Ascending aorta (tissue), 2 donors: ENCODE measurements around the gene PTPRN2. TPM values are rescaled to one million over a fixed set of nuclear protein-coding genes. Genes with fewer than 3 reads are reported as not detected.

ENCODE experiments used
- DNase-seq, 2 donors: peaks; one replicate each; pipeline ENCODE4 v3.0.0-alpha.2; 2019; ENCODE audit warnings: low spot score in 2 of 2
- H3K27ac ChIP-seq, 2 donors: fragments of 200-600 bp; sonication (generic); one replicate each; pipeline ENCODE4 v1.5.1; 2016 to 2017; ENCODE audit warnings: mild to moderate bottlenecking in 1 of 2
- H3K27me3 ChIP-seq: fragments of 200-600 bp; sonication (generic); one replicate; pipeline ENCODE4 v1.5.1; 2017
- H3K36me3 ChIP-seq, 2 donors: fragments of 200-600 bp; sonication (generic); one replicate each; pipeline ENCODE4 v1.5.1; 2016
- H3K4me1 ChIP-seq, 2 donors: fragments of 200-600 bp; sonication (generic); one replicate each; pipeline ENCODE4 v1.5.1; 2016 to 2017; ENCODE audit warnings: mild to moderate bottlenecking in 1 of 2
- H3K4me3 ChIP-seq, 2 donors: fragments of 200-600 bp; sonication (generic); one replicate each; pipeline ENCODE4 v1.5.1; 2016 to 2017; ENCODE audit warnings: mild to moderate bottlenecking in 1 of 2
- H3K9me3 ChIP-seq, 2 donors: fragments of 200-600 bp; sonication (generic); one replicate each; pipeline ENCODE4 v1.5.1; 2016
- intact Hi-C: fragments of 100-400 bp; cut with DNase I; formaldehyde crosslinking; loops from one replicate; pipeline ENCODE4 v1.15.1; 2023
- total RNA-seq: library from RNA; depleted of rRNA; stranded (reverse); fragments of >200 nt; gene quantifications from one replicate; pipeline ENCODE4 v1.1.0, GENCODE V29; 2016
- TF ChIP-seq, protein P1 (sequence below), 3 experiments: fragments of 200-600 bp in 2 of 3; fragments of 450-650 bp in 1 of 3; sonication (generic) in 2 of 3; IDR thresholded peaks; one replicate each; pipeline ENCODE4 v1.5.1; 2016 to 2019; ENCODE audit warnings: antibody characterized with exemption in 3 of 3, mild to moderate bottlenecking in 1 of 3, moderate library complexity in 1 of 3

The PTPRN2 gene
- total RNA-seq, 1 donor from 2014 or later = 7.3 TPM

DNA sequence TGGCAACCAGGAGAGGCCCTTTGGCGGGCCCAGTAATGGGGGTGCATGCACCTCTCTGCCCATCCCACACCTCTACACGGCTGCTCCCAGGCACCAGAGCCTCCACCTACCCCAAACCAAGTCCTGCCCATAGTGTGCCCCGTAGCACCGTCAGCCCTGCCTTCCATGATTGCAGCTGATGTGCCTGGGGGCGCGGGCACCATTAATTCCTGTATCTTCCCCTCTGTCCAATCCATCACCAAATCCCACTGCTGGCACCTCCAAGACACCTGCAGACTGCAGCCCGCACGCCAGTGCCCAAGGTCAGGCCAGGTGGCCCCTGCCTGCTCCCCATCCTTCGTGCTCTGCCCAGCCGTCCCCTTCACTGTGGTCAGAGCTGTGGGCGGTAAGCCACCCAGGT, 533.0 kb downstream of the PTPRN2 start:
- Histone ChIP-seq H3K4me1 (no peaks in the 10 kb centered on the region), H3K9me3 (no peaks in the 10 kb centered on the region), H3K36me3 (no peaks in the 10 kb centered on the region), H3K27ac (no peak overlapping the region), H3K27me3 (no peaks in the 10 kb centered on the region), H3K4me3 (no peak overlapping the region)
- TF ChIP-seq, protein P1, sequence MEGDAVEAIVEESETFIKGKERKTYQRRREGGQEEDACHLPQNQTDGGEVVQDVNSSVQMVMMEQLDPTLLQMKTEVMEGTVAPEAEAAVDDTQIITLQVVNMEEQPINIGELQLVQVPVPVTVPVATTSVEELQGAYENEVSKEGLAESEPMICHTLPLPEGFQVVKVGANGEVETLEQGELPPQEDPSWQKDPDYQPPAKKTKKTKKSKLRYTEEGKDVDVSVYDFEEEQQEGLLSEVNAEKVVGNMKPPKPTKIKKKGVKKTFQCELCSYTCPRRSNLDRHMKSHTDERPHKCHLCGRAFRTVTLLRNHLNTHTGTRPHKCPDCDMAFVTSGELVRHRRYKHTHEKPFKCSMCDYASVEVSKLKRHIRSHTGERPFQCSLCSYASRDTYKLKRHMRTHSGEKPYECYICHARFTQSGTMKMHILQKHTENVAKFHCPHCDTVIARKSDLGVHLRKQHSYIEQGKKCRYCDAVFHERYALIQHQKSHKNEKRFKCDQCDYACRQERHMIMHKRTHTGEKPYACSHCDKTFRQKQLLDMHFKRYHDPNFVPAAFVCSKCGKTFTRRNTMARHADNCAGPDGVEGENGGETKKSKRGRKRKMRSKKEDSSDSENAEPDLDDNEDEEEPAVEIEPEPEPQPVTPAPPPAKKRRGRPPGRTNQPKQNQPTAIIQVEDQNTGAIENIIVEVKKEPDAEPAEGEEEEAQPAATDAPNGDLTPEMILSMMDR (IDR thresholded peaks at IDR 0.05) = no peak
- intact Hi-C loops = no loop called here
- DNase-seq = no peak

DNA sequence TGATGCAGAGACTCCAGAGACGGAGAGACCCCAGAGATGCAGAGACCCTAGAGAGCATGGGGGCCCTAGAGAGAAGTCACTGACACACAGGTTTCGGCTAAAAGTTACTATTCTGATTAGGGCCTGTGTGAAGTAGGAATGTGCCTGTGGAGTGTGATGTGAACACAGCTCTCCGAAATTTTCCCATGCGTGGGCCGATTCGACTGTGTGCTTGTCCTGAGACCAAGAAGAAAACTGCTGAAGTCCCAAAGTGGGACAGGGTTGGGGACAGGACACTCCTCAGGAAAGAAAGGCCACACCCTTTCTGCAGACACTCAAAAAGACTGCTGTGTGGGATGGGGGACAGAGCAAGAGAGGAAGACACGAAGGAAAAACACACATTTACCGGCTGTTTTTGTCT, 533.5 kb downstream of the PTPRN2 start:
- Histone ChIP-seq H3K4me1 (no peaks in the 10 kb centered on the region), H3K9me3 (no peaks in the 10 kb centered on the region), H3K27ac (no peak overlapping the region), H3K36me3 (no peaks in the 10 kb centered on the region), H3K27me3 (no peaks in the 10 kb centered on the region), H3K4me3 (no peak overlapping the region)
- intact Hi-C loops = no loop called here
- no peak for DNase-seq
- TF ChIP-seq, protein P1 (IDR thresholded peaks at IDR 0.05) = no peak

- DNase-seq = no peak
- Histone ChIP-seq H3K36me3 (no peaks in the 10 kb centered on the region), H3K4me1 (no peaks in the 10 kb centered on the region), H3K9me3 (no peaks in the 10 kb centered on the region), H3K4me3 (no peak overlapping the region), H3K27me3 (no peaks in the 10 kb centered on the region), H3K27ac (no peak overlapping the region)
- intact Hi-C loops = no loop called here
- TF ChIP-seq, protein P1 (IDR thresholded peaks at IDR 0.05) = no peak
Measured at GRCh38 chr7:158053183-158053915, 534.3 kb downstream of the PTPRN2 start.

- Histone ChIP-seq H3K4me1 (no peaks in the 10 kb centered on the region), H3K4me3 (no peak overlapping the region), H3K36me3 (no peaks in the 10 kb centered on the region), H3K9me3 (no peaks in the 10 kb centered on the region), H3K27me3 (no peaks in the 10 kb centered on the region), H3K27ac (no peak overlapping the region)
- TF ChIP-seq, protein P1 (IDR thresholded peaks at IDR 0.05) = no peak
- intact Hi-C loops = no loop called here
- no peak for DNase-seq
Measured at GRCh38 chr7:158052381-158053060, 535.1 kb downstream of the PTPRN2 start.

DNA sequence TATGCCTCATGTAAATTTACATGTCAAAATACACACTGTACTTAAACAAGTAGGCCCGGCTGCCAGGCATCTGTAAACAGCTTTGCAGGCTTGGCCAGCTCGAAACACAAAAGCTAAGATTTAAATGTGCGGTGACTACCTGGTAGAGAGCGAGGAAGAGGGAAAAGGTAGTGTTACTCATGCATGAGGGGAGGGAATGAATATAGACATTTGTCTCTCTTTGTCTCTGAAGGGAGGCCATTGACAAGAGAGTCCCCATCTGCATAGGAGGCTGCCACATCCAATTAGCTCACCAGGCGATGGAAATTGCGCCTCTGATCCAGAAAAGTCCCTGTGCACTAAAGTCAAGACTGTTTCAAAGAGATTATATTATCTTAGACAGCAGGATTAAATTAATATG, 535.8 kb downstream of the PTPRN2 start:
- Histone ChIP-seq H3K4me3 (no peak overlapping the region), H3K27ac (no peak overlapping the region), H3K27me3 (no peaks in the 10 kb centered on the region), H3K36me3 (no peaks in the 10 kb centered on the region), H3K4me1 (no peaks in the 10 kb centered on the region), H3K9me3 (no peaks in the 10 kb centered on the region)
- no peak for DNase-seq
- intact Hi-C loops = no loop called here
- TF ChIP-seq, protein P1 (IDR thresholded peaks at IDR 0.05) = no peak
